ENCODE data around the gene PPY.
A peak's percentile ranks its signal among the peaks of the same experiment; 100 is the strongest.
"Not testable (repeated sequence)": the region's sequence is repeated elsewhere in the genome, so short reads cannot be mapped to it uniquely, and the experiment has no call there.

Gene PPY

GRCh38 chr17:43928609-43929008, 13.7 kb downstream of the PPY start:
- no peak for DNase-seq

- not testable (repeated sequence) for DNase-seq
Observed at GRCh38 chr17:43927929-43928328, 14.3 kb downstream of the PPY start.

GRCh38 chr17:43927060-43927864, 15.0 kb downstream of the PPY start:
- DNase-seq = no peak

- no peak for DNase-seq
Observed at GRCh38 chr17:43924558-43924957, 17.7 kb downstream of the PPY start.

- DNase-seq = no peak
Observed at GRCh38 chr17:43920500-43921095, 21.7 kb downstream of the PPY start.

GRCh38 chr17:43918026-43918389, 24.3 kb downstream of the PPY start:
- DNase-seq = no peak

- DNase-seq = no peak
Observed at GRCh38 chr17:43917348-43918025, 24.8 kb downstream of the PPY start.

GRCh38 chr17:43917016-43917347, 25.3 kb downstream of the PPY start:
- DNase-seq = no peak

GRCh38 chr17:43916385-43916784, 25.9 kb downstream of the PPY start:
- no peak for DNase-seq

- no peak for DNase-seq
Observed at GRCh38 chr17:43915559-43915958, 26.7 kb downstream of the PPY start.

GRCh38 chr17:43914451-43914850, 27.8 kb downstream of the PPY start:
- DNase-seq = no peak

GRCh38 chr17:43913584-43913983, 28.7 kb downstream of the PPY start:
- DNase-seq = no peak

- no peak for DNase-seq
Observed at GRCh38 chr17:43912635-43913304, 29.5 kb downstream of the PPY start.

GRCh38 chr17:43911904-43912303, 30.4 kb downstream of the PPY start:
- DNase-seq = no peak

GRCh38 chr17:43909537-43910231, 32.6 kb downstream of the PPY start:
- no peak for DNase-seq

- DNase-seq = peak; percentile 58
Observed at GRCh38 chr17:43907998-43908721, 34.1 kb downstream of the PPY start.

- peak; percentile 70 for DNase-seq
Observed at GRCh38 chr17:43907425-43907981, 34.8 kb downstream of the PPY start, which contains the start of gene MPP2. TSS of gene MPP2 (minus strand) at chr17:43907536. CDS start at chr17:43904460, 3,076 bp downstream.

- no peak for DNase-seq
Observed at GRCh38 chr17:43906951-43907424, 35.3 kb downstream of the PPY start.

GRCh38 chr17:43905985-43906852, 36.1 kb downstream of the PPY start:
- no peak for DNase-seq

GRCh38 chr17:43905400-43905984, 36.8 kb downstream of the PPY start:
- no peak for DNase-seq

All from OCI-M1 (cell line).